Astrocyte (in vitro differentiated cells and primary cell): ENCODE measurements around the gene BMPER.

ENCODE experiments used
- CTCF ChIP-seq: IDR thresholded peaks from 2 replicates; pipeline ENCODE4 v1.5.1; 2011; ENCODE audit warnings: low read depth, mild to moderate bottlenecking, inconsistent platforms, low read length, moderate library complexity; ENCODE audit not compliant: insufficient read depth
- EZH2 ChIP-seq: IDR thresholded peaks from 2 replicates; pipeline ENCODE4 v1.6.1; 2012; ENCODE audit warnings: mild to moderate bottlenecking, low read length, inconsistent platforms; ENCODE audit not compliant: insufficient read depth

DNA sequence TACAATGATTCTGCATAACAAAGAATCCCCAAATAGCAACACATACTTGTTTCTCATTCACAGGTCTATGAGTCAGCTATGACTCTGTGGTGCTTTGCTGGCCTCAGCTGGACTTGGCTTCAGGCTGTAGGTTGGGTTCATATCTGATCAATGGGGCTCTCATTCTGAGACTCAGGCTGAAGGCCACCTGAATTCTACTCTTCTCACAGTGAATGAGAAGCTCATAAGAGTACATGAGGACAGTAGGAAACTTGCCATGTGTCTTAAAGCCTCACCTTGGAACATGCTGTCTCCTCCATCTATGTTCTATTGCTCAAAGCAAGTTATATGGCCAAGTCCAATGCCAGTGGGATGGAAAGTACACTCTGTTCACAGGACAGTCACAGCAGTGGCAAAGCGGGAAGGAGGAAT, 292.9 kb downstream of the BMPER start:
- no peak for TF ChIP-seq CTCF
- no peak for TF ChIP-seq EZH2
